Measurements from ENCODE around the gene VAMP5.
A peak's percentile ranks its signal among the peaks of the same experiment; 100 is the strongest.
"Not testable (repeated sequence)": the region's sequence is repeated elsewhere in the genome, so short reads cannot be mapped to it uniquely, and the experiment has no call there.

Gene VAMP5

DNA sequence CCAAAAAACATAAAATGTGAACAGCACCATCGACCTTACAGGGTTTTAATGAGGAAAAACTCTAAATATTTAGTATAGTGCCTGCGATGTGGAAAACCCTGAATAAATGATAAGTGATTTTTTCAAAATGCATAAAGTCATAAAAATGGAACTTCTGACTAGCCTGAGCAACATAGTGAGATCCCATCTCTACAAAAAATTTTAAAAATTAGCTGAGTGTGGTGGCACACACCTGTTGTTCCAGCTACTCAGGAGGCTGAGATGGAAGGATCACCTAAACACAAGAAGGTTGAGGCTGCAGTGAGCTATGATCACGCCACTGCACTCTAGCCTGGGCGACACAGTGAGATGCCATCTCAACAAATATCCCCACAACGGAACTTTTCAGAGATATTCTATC, 27.1 kb upstream of the VAMP5 start:
- TF ChIP-seq, protein P1, sequence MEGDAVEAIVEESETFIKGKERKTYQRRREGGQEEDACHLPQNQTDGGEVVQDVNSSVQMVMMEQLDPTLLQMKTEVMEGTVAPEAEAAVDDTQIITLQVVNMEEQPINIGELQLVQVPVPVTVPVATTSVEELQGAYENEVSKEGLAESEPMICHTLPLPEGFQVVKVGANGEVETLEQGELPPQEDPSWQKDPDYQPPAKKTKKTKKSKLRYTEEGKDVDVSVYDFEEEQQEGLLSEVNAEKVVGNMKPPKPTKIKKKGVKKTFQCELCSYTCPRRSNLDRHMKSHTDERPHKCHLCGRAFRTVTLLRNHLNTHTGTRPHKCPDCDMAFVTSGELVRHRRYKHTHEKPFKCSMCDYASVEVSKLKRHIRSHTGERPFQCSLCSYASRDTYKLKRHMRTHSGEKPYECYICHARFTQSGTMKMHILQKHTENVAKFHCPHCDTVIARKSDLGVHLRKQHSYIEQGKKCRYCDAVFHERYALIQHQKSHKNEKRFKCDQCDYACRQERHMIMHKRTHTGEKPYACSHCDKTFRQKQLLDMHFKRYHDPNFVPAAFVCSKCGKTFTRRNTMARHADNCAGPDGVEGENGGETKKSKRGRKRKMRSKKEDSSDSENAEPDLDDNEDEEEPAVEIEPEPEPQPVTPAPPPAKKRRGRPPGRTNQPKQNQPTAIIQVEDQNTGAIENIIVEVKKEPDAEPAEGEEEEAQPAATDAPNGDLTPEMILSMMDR (IDR thresholded peaks at IDR 0.05; ENCODE audit: control extremely low read depth, extremely low read depth, low read depth, missing control alignments), result no peak
- ChIA-PET POLR2A (interaction anchor here (0.5 to 12.1 kb wide), 2 partner anchors 14 to 246 kb away, joined by 3 to 198 read pairs; partner anchors contain the start of gene MAT2A), CTCF (interaction anchor here (1.1 to 14.1 kb wide), 6 partner anchors 17 to 142 kb away, joined by 3 to 180 read pairs (median 4); partner anchors contain the start of genes MAT2A and VAMP8)
- no peak for DNase-seq (ENCODE audit: extremely low spot score)

DNA sequence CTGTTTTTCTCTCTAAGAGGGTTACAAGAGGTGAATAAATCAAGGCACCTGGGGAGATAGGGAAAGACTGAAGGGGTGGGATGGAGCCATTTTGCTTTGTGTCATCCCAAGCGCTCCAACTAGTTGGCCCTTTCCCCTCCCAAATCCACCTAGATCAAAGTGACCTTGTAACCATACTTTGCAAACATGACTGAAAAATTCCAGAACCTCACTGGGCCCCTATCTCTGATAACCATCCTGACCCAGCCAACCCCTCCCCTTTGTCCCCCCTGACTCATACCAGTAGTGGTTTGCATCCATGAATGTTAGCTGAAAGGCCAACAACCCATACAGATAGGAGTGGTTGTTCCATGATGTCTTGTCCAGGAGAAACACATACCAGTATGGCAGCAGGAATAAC, 26.1 kb upstream of the VAMP5 start:
- CTCF ChIA-PET, result interaction anchor here (2.1 to 14.1 kb wide), 3 partner anchors 8 to 138 kb away, joined by 12 to 180 read pairs (median 55); partner anchors contain the start of gene MAT2A

DNA sequence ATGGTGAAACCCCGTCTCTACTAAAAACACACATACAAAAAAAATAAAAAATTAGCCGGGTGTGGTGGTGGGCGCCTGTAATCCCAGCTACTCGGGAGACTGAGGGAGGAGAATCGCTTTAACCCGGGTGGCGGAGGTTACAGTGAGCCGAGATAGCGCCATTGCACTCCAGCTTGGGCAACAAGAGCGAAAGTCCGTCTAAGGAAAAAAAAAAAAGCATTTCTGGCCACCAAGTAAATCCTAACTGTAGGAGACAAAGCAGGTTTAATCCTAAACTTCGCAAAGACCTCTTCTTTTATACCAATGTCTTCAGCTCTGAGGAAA, 23.9 kb upstream of the VAMP5 start:
- CTCF ChIA-PET, result interaction anchor here (1.0 to 6.2 kb wide), 4 partner anchors 10 to 140 kb away, joined by 3 to 55 read pairs (median 4); partner anchors contain the start of gene TMEM150A
- not testable (repeated sequence) for DNase-seq (ENCODE audit: extremely low spot score)
- POLR2A ChIA-PET, result interaction anchor here (1.3 to 2.6 kb wide), 4 partner anchors 8 to 22 kb away, joined by 8 to 17 read pairs (median 10); partner anchors contain the start of gene MAT2A

More for the DNA sequence above, 26.1 kb upstream of the VAMP5 start:
- POLR2A ChIA-PET, result interaction anchor here (12.1 kb wide), 1 partner anchor 15 kb away, joined by 198 read pairs; the partner anchor contains the start of gene MAT2A
- DNase-seq (ENCODE audit: extremely low spot score), result no peak
- TF ChIP-seq, protein P1 (IDR thresholded peaks at IDR 0.05; ENCODE audit: control extremely low read depth, extremely low read depth, low read depth, missing control alignments), result no peak

GRCh38 chr2:85560812-85561279, 23.4 kb upstream of the VAMP5 start:
- ChIA-PET POLR2A (interaction anchor here (0.6 to 2.6 kb wide), 6 partner anchors 9 to 891 kb away, joined by 3 to 17 read pairs (median 8); partner anchors contain the start of genes MAT2A and RNF181), CTCF (interaction anchor here (1.0 to 6.2 kb wide), 4 partner anchors 11 to 140 kb away, joined by 3 to 55 read pairs (median 4); partner anchors contain the start of gene TMEM150A)
- TF ChIP-seq, protein P1 (IDR thresholded peaks at IDR 0.05; ENCODE audit: control extremely low read depth, extremely low read depth, low read depth, missing control alignments), result no peak
- peak; percentile 20 for DNase-seq (ENCODE audit: extremely low spot score)

GRCh38 chr2:85561280-85562212, 22.7 kb upstream of the VAMP5 start, which contains the start of gene GGCX:
TSS of gene GGCX (minus strand) at chr2:85561493. CDS start at chr2:85561428, 65 bp downstream.
- POLR2A ChIA-PET, result interaction anchor here (0.6 to 2.6 kb wide), 8 partner anchors 9 to 890 kb away, joined by 3 to 17 read pairs (median 8); partner anchors contain the start of genes MAT2A and RNF181
- TF ChIP-seq, protein P1 (IDR thresholded peaks at IDR 0.05; ENCODE audit: control extremely low read depth, extremely low read depth, low read depth, missing control alignments), result no peak
- peak; percentile 96 for DNase-seq (ENCODE audit: extremely low spot score)
- CTCF ChIA-PET, result interaction anchor here (1.0 to 6.2 kb wide), 4 partner anchors 11 to 141 kb away, joined by 3 to 55 read pairs (median 4); partner anchors contain the start of gene TMEM150A

DNA sequence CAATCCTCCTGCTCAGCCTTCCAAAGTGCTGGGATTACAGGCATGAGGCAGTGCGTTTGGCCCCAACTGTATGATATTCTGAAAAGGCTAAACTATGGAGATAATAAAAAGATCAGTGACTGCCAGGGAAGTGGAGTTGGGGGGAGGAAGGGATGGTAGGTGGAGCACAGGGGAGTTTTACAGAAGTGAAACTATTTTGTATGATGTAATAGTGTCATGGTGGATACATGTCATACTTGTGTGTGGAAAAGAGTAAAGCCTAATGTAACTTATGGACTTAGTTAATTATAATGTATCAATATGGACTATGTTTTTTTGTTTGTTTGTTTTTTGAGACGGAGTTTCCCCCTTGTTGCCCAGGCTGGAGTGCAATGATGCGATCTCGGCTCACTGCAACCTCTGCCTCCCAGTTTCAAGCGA, 20.1 kb upstream of the VAMP5 start:
- peak; percentile 47 for DNase-seq (ENCODE audit: extremely low spot score)
- ChIA-PET POLR2A (no interaction called here), CTCF (interaction anchor here (6.2 kb wide), 1 partner anchor 14 kb away, joined by 55 read pairs; no protein-coding TSS in a partner anchor)
- TF ChIP-seq, protein P1 (IDR thresholded peaks at IDR 0.05; ENCODE audit: control extremely low read depth, extremely low read depth, low read depth, missing control alignments), result no peak
